GM18499 (cell line): ENCODE data around the gene WDPCP.
"Not testable (repeated sequence)": the region's sequence is repeated elsewhere in the genome, so short reads cannot be mapped to it uniquely, and the experiment has no call there.

Experiments
- ATAC-seq: cut with Tn5 transposase; IDR thresholded peaks from one replicate; pipeline ENCODE4 v1.9.1; 2021; ENCODE audit warnings: moderate number of reproducible peaks; ENCODE audit not compliant: insufficient read depth, unreplicated experiment

WDPCP gene

GRCh38 chr2:63484901-63485300, 103.4 kb downstream of the WDPCP start:
- no peak for ATAC-seq

- ATAC-seq = no peak
Observed at GRCh38 chr2:63484481-63484880, 103.8 kb downstream of the WDPCP start.

- no peak for ATAC-seq
Observed at GRCh38 chr2:63477686-63478085, 110.6 kb downstream of the WDPCP start.

GRCh38 chr2:63469313-63469712, 119.0 kb downstream of the WDPCP start:
- ATAC-seq = not testable (repeated sequence)

- no peak for ATAC-seq
Observed at GRCh38 chr2:63465633-63466032, 122.6 kb downstream of the WDPCP start.

- ATAC-seq = no peak
Observed at GRCh38 chr2:63463142-63463541, 125.1 kb downstream of the WDPCP start.

GRCh38 chr2:63446658-63447057, 141.6 kb downstream of the WDPCP start:
- ATAC-seq = no peak

- ATAC-seq = no peak
Observed at GRCh38 chr2:63444565-63445288, 143.6 kb downstream of the WDPCP start.

- no peak for ATAC-seq
Observed at GRCh38 chr2:63440612-63441011, 147.7 kb downstream of the WDPCP start.

- ATAC-seq = no peak
Observed at GRCh38 chr2:63438181-63438580, 150.1 kb downstream of the WDPCP start.

- no peak for ATAC-seq
Observed at GRCh38 chr2:63436488-63436887, 151.8 kb downstream of the WDPCP start.

GRCh38 chr2:63435070-63435469, 153.2 kb downstream of the WDPCP start:
- no peak for ATAC-seq

GRCh38 chr2:63434024-63435001, 154.0 kb downstream of the WDPCP start:
- no peak for ATAC-seq

GRCh38 chr2:63432373-63432772, 155.9 kb downstream of the WDPCP start:
- ATAC-seq = no peak

- no peak for ATAC-seq
Observed at GRCh38 chr2:63425606-63426005, 162.7 kb downstream of the WDPCP start.

GRCh38 chr2:63425079-63425416, 163.2 kb downstream of the WDPCP start:
- no peak for ATAC-seq

GRCh38 chr2:63424329-63425078, 163.8 kb downstream of the WDPCP start:
- ATAC-seq = peak; percentile 88

- ATAC-seq = no peak
Observed at GRCh38 chr2:63422556-63422955, 165.7 kb downstream of the WDPCP start.

- ATAC-seq = no peak
Observed at GRCh38 chr2:63408530-63408929, 179.7 kb downstream of the WDPCP start.

- no peak for ATAC-seq
Observed at GRCh38 chr2:63406641-63407040, 181.6 kb downstream of the WDPCP start.

- ATAC-seq = no peak
Observed at GRCh38 chr2:63403820-63404219, 184.5 kb downstream of the WDPCP start.
